Mesenchymal stem cell (in vitro differentiated cells and primary cell): ENCODE results near the gene ETV6.

Experiments
- DNase-seq: peaks from one replicate; pipeline ENCODE4 v3.0.0-alpha.2; 2013
- H2AFZ ChIP-seq: one replicate; pipeline ENCODE4 v1.6.1; 2013; ENCODE audit warnings: low read depth, mild to moderate bottlenecking, control low read depth, inconsistent platforms, low read length, moderate library complexity
- H2AK5ac ChIP-seq: 2 replicates; pipeline ENCODE4 v1.6.1; 2013; ENCODE audit warnings: low read length, moderate library complexity, mild to moderate bottlenecking, inconsistent platforms; ENCODE audit not compliant: severe bottlenecking
- H2BK120ac ChIP-seq: one replicate; pipeline ENCODE4 v1.6.1; 2013; ENCODE audit warnings: low read depth, mild to moderate bottlenecking, inconsistent platforms, low read length, moderate library complexity
- H2BK12ac ChIP-seq, 2 experiments: one replicate each; pipeline ENCODE4 v1.6.1; 2013; ENCODE audit warnings: inconsistent platforms in 2 of 2, low read length in 2 of 2, mild to moderate bottlenecking in 2 of 2, moderate library complexity in 2 of 2, control low read depth in 1 of 2
- H2BK15ac ChIP-seq: one replicate; pipeline ENCODE4 v1.6.1; 2013; ENCODE audit warnings: mild to moderate bottlenecking, low read depth, inconsistent platforms; ENCODE audit not compliant: poor library complexity, severe bottlenecking
- H2BK5ac ChIP-seq: 2 replicates; pipeline ENCODE4 v1.6.1; 2013; ENCODE audit warnings: low read depth, mild to moderate bottlenecking, low read length, control low read depth, inconsistent platforms; ENCODE audit not compliant: poor library complexity, severe bottlenecking
- H3K14ac ChIP-seq, 2 experiments: one replicate each; pipeline ENCODE4 v1.6.1; 2013; ENCODE audit warnings: inconsistent platforms in 2 of 2, low read length in 2 of 2, control low read depth in 1 of 2, mild to moderate bottlenecking in 1 of 2, moderate library complexity in 1 of 2
- H3K18ac ChIP-seq, 2 experiments: one replicate each; pipeline ENCODE4 v1.6.1; 2013; ENCODE audit warnings: inconsistent platforms in 2 of 2, low read length in 2 of 2, control low read depth in 1 of 2, low read depth in 1 of 2, mild to moderate bottlenecking in 1 of 2
- H3K23ac ChIP-seq, 2 experiments: one replicate each; pipeline ENCODE4 v1.6.1; 2013; ENCODE audit warnings: inconsistent platforms in 2 of 2, low read length in 2 of 2, mild to moderate bottlenecking in 2 of 2, moderate library complexity in 2 of 2, control low read depth in 1 of 2
- H3K27ac ChIP-seq: 2 replicates; pipeline ENCODE4 v1.5.1; 2013; ENCODE audit warnings: mild to moderate bottlenecking, moderate library complexity, low read length, control low read depth, inconsistent platforms; ENCODE audit not compliant: poor library complexity, severe bottlenecking
- H3K27me3 ChIP-seq, 2 experiments: 2 replicates each; pipeline versions ENCODE4 v1.6.1 to v1.7.0; 2013; ENCODE audit warnings: low read length in 2 of 2, mild to moderate bottlenecking in 2 of 2, moderate library complexity in 2 of 2, control low read depth in 1 of 2, inconsistent platforms in 1 of 2; ENCODE audit not compliant: control insufficient read depth in 1 of 2, insufficient read depth in 1 of 2
- H3K36me3 ChIP-seq, 2 experiments: 2 replicates each; pipeline versions ENCODE4 v1.6.1 to v1.7.0; 2013; ENCODE audit warnings: low read length in 2 of 2, control low read depth in 1 of 2, inconsistent platforms in 1 of 2, low read depth in 1 of 2, mild to moderate bottlenecking in 1 of 2; ENCODE audit not compliant: insufficient read depth in 2 of 2, control insufficient read depth in 1 of 2
- H3K4ac ChIP-seq, 2 experiments: one replicate each; pipeline ENCODE4 v1.6.1; 2013; ENCODE audit warnings: inconsistent platforms in 2 of 2, low read length in 2 of 2, mild to moderate bottlenecking in 2 of 2, moderate library complexity in 2 of 2, control low read depth in 1 of 2, low read depth in 1 of 2
- H3K4me1 ChIP-seq: 2 replicates; pipeline ENCODE4 v1.6.1; 2013; ENCODE audit warnings: low read depth, low read length, control low read depth; ENCODE audit not compliant: control insufficient read depth, insufficient read depth
- H3K4me2 ChIP-seq: 2 replicates; pipeline ENCODE4 v1.6.1; 2013; ENCODE audit warnings: low read length, mild to moderate bottlenecking, inconsistent platforms; ENCODE audit not compliant: poor library complexity, severe bottlenecking
- H3K4me3 ChIP-seq, 2 experiments: 2 replicates each; pipeline versions ENCODE4 v1.5.1 to v1.7.0; 2013; ENCODE audit warnings: low read length in 2 of 2, mild to moderate bottlenecking in 2 of 2, control low read depth in 1 of 2, low read depth in 1 of 2; ENCODE audit not compliant: insufficient read depth in 1 of 2
- H3K79me1 ChIP-seq: replicated peaks from 2 replicates; pipeline ENCODE4 v1.6.1; 2013; ENCODE audit warnings: mild to moderate bottlenecking, control low read depth, low read length, inconsistent platforms; ENCODE audit not compliant: poor library complexity, severe bottlenecking
- H3K9ac ChIP-seq: 2 replicates; pipeline ENCODE4 v1.7.0; 2013; ENCODE audit warnings: mild to moderate bottlenecking, low read length, moderate library complexity
- H3K9me3 ChIP-seq: 2 replicates; pipeline ENCODE4 v1.7.0; 2013; ENCODE audit warnings: mild to moderate bottlenecking, low read length; ENCODE audit not compliant: control insufficient read depth
- H4K8ac ChIP-seq: one replicate; pipeline ENCODE4 v1.6.1; 2013; ENCODE audit warnings: inconsistent platforms, mild to moderate bottlenecking, low read length, moderate library complexity
- H4K91ac ChIP-seq: one replicate; pipeline ENCODE4 v1.6.1; 2013; ENCODE audit warnings: mild to moderate bottlenecking, low read length, inconsistent platforms
- WGBS: methylation state at CpG from one replicate; pipeline ENCODE4 v1.1.7; 2013; ENCODE audit warnings: mixed read lengths; 5-methylcytosine and 5-hydroxymethylcytosine counted together

The ETV6 gene

GRCh38 chr12:11904124-11904523 lies 254.7 kb downstream of the ETV6 start:
- no peak overlapping the region for H3K4me2 ChIP-seq
- H4K91ac ChIP-seq, result no peak overlapping the region
- H3K23ac ChIP-seq, result no peak overlapping the region
- H3K4ac ChIP-seq, result no peak overlapping the region
- peaks cover 11% of the 10 kb centered on the region for H3K9me3 ChIP-seq
- no peak overlapping the region for H3K9ac ChIP-seq
- no peak overlapping the region for H2BK120ac ChIP-seq
- no peak overlapping the region for H2BK5ac ChIP-seq
- H3K36me3 ChIP-seq, result no peaks in the 10 kb centered on the region
- no peak for DNase-seq
- no peak overlapping the region for H2BK15ac ChIP-seq
- no peak overlapping the region for H3K4me3 ChIP-seq
- H3K27me3 ChIP-seq, result no peaks in the 10 kb centered on the region
- no peak overlapping the region for H2AK5ac ChIP-seq
- no peak overlapping the region for H3K14ac ChIP-seq
- no peak overlapping the region for H2BK12ac ChIP-seq
- H3K27ac ChIP-seq, result no peak overlapping the region
- H2AFZ ChIP-seq, result no peak overlapping the region
- H3K79me1 ChIP-seq, result no peaks in the 10 kb centered on the region
- 88% methylated on average over 3 of the region's 3 CpGs for WGBS
- no peak overlapping the region for H4K8ac ChIP-seq
- no peak overlapping the region for H3K18ac ChIP-seq
- no peaks in the 10 kb centered on the region for H3K4me1 ChIP-seq

DNA sequence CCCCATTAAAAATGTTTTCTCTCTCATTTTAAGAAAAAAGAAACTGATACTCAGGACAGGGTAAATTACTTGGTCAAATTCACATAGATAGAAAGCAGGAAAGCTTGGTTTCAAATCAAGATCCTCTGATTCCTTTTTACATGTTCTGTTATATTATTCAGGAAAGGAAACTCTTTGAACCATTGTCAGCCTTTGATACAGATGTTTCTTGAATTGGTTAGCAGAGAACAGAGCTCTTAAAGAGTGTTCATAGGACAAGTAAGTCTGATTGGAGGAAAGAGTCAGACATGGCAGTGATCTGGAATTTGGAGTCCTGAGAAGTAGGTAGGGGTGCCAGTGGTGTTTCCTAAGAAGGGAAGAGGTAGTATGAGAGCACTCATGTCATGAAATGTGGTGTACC lies 256.1 kb downstream of the ETV6 start:
- DNase-seq, result no peak
- Histone ChIP-seq H2BK5ac (no peak overlapping the region), H2AK5ac (no peak overlapping the region), H3K4me3 (no peak overlapping the region), H3K9ac (no peak overlapping the region), H3K4me1 (no peaks in the 10 kb centered on the region), H4K8ac (no peak overlapping the region), H3K4me2 (no peak overlapping the region), H3K14ac (no peak overlapping the region), H3K23ac (no peak overlapping the region), H3K4ac (no peak overlapping the region), H2BK12ac (no peak overlapping the region), H3K9me3 (peaks cover 11% of the 10 kb centered on the region), H3K27me3 (no peaks in the 10 kb centered on the region), H3K27ac (no peak overlapping the region), H2BK120ac (no peak overlapping the region), H3K36me3 (no peaks in the 10 kb centered on the region), H2BK15ac (no peak overlapping the region), H3K79me1 (no peaks in the 10 kb centered on the region), H3K18ac (no peak overlapping the region), H2AFZ (no peak overlapping the region), H4K91ac (no peak overlapping the region)

DNA sequence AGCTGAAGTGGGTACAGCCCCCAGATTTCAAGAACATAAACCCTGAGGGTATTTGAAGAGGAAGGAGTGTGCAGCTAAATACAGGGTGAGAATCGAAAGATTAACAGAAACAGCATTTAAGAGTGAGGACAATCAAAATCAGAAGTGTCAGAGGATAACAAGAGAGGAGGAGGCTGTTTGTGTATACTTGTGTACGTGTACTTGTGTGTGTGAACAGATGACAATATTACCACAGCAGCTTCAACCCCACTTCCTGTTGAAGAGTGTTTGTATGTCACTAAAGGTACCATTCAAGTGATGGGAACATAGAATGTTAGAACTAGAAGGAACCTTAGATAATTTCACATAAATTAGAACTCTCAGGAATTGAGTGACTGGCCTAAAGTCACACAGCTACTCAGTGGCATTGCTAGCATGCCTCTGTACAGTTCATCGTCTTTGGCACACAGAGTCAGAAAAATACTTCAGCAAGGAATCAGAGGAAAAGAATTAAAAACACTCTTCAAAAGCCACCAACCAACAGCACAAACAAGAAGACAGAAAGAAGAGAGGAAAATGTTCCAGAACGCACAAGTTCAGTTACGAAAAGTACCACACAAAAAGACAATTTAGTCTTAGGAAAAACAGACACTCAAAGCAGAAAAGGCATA lies 256.9 kb downstream of the ETV6 start:
- Histone ChIP-seq H2AK5ac (peak overlapping the region; percentile 62), H3K4ac (peak overlapping the region in 1 of 2 experiments; percentile 41), H3K4me2 (no peak overlapping the region), H3K9me3 (peaks cover 11% of the 10 kb centered on the region), H4K8ac (no peak overlapping the region), H2BK12ac (no peak overlapping the region), H3K18ac (no peak overlapping the region), H3K4me3 (no peak overlapping the region), H3K9ac (no peak overlapping the region), H3K14ac (no peak overlapping the region), H2BK15ac (no peak overlapping the region), H2AFZ (no peak overlapping the region), H2BK120ac (no peak overlapping the region), H2BK5ac (no peak overlapping the region), H4K91ac (no peak overlapping the region), H3K23ac (no peak overlapping the region), H3K36me3 (no peaks in the 10 kb centered on the region), H3K79me1 (no peaks in the 10 kb centered on the region), H3K4me1 (no peaks in the 10 kb centered on the region), H3K27ac (no peak overlapping the region), H3K27me3 (no peaks in the 10 kb centered on the region)
- WGBS, result 66% methylated on average over 3 of the region's 5 CpGs
- DNase-seq, result peak; percentile 33

GRCh38 chr12:11907625-11908024 lies 258.2 kb downstream of the ETV6 start:
- Histone ChIP-seq H2BK120ac (no peak overlapping the region), H3K4me3 (no peak overlapping the region), H3K9me3 (peaks cover 11% of the 10 kb centered on the region), H3K4me1 (no peaks in the 10 kb centered on the region), H3K27me3 (no peaks in the 10 kb centered on the region), H3K4me2 (no peak overlapping the region), H2AFZ (no peak overlapping the region), H2BK12ac (no peak overlapping the region), H2AK5ac (no peak overlapping the region), H3K79me1 (no peaks in the 10 kb centered on the region), H2BK15ac (no peak overlapping the region), H4K91ac (no peak overlapping the region), H3K4ac (no peak overlapping the region), H3K23ac (no peak overlapping the region), H4K8ac (no peak overlapping the region), H3K14ac (no peak overlapping the region), H3K18ac (no peak overlapping the region), H3K9ac (no peak overlapping the region), H2BK5ac (no peak overlapping the region), H3K36me3 (no peaks in the 10 kb centered on the region), H3K27ac (no peak overlapping the region)
- no peak for DNase-seq
